HFFc6 (cell line): ENCODE measurements around the gene HMHB1. TPM values are rescaled to one million over a fixed set of nuclear protein-coding genes. Genes with fewer than 3 reads are reported as not detected.

Source experiments
- DNase-seq: peaks from one replicate; pipeline ENCODE4 v3.0.0-alpha.2; 2018
- H3K27ac Mint-ChIP-seq: 2 replicates; pipeline ENCODE4 v1.8.0; 2020; ENCODE audit warnings: mild to moderate bottlenecking, mixed read lengths
- H3K27me3 Mint-ChIP-seq: 2 replicates; pipeline ENCODE4 v1.8.0; 2021; ENCODE audit warnings: mild to moderate bottlenecking, moderate library complexity, mixed read lengths; ENCODE audit not compliant: insufficient read depth
- H3K36me3 Mint-ChIP-seq: 2 replicates; pipeline ENCODE4 v1.8.0; 2021; ENCODE audit warnings: low read depth, mixed read lengths
- H3K4me1 Mint-ChIP-seq: 2 replicates; pipeline ENCODE4 v1.8.0; 2020; ENCODE audit warnings: low read depth, mixed read lengths
- H3K4me3 Mint-ChIP-seq: 2 replicates; pipeline ENCODE4 v1.8.0; 2020; ENCODE audit warnings: mild to moderate bottlenecking, moderate library complexity, mixed read lengths
- H3K9me3 Mint-ChIP-seq: 2 replicates; pipeline ENCODE4 v1.8.0; 2020; ENCODE audit warnings: mild to moderate bottlenecking, mixed read lengths
- long read RNA-seq: library from polyadenylated mRNA; unstranded; transcript quantifications from one replicate; pipeline ENCODE4 v2.0.0, GENCODE V29; 2019
- total RNA-seq, 6 experiments: library from RNA; stranded (reverse); fragmentation: NEBNext Ultra II Directional; extraction: Animal tissue kit (Norgen Biotek cat#: 25700); gene quantifications; 2 replicates in 1 of 6; 3 replicates in 5 of 6; pipeline ENCODE4 v1.2.3, GENCODE V29; 2021
- TF ChIP-seq, protein P1 (sequence below): fragments of 200-600 bp; sonication (generic); IDR thresholded peaks from 2 replicates; pipeline ENCODE4 v1.5.0; 2021; ENCODE audit warnings: antibody characterized with exemption, mild to moderate bottlenecking

Gene HMHB1
- total RNA-seq = not detected
- long read RNA-seq = 0 reads

DNA sequence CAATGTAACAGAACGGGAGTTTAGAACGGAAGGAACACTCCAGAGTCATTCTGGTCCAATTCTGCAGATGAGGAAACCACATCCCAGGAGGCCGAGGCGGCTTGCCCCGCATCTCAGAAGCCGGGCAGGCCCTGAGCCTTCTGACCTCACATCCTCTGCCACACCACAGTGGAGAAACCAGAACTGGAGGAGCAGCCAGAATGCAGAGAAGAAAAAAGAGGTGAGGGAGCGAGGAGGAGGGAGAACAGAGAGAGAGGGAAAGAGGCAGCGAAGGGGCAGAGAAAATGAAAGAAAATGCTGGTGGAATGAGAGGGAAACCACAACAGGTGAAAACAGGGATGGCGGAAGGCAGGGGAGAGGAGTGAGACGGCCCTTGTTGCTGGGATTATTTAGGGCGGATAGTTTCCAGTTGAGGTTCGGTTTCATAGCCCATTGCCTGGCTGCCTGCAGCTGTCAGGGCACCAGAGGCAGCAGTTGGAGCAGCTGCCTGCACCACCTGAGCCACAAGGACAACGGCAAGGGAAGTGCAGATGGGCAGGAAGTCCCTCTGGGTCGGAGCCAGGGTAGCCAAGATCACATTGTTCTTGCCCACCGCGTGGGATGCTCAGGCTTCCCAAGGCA is at the start of gene HMHB1:
TSS of gene HMHB1 (plus strand) at position 77 of the 621 bp plus-strand sequence.
- H3K27ac Mint-ChIP-seq = no peak within 1 kb of the TSS
- no peaks in the 10 kb centered on the region for H3K9me3 Mint-ChIP-seq
- no peaks in the 10 kb centered on the region; the same call in 1 of the 2 replicates for H3K4me1 Mint-ChIP-seq
- H3K36me3 Mint-ChIP-seq = no peaks in the 10 kb centered on the region; the same call in 1 of the 2 replicates
- no peak for DNase-seq
- TF ChIP-seq, protein P1, sequence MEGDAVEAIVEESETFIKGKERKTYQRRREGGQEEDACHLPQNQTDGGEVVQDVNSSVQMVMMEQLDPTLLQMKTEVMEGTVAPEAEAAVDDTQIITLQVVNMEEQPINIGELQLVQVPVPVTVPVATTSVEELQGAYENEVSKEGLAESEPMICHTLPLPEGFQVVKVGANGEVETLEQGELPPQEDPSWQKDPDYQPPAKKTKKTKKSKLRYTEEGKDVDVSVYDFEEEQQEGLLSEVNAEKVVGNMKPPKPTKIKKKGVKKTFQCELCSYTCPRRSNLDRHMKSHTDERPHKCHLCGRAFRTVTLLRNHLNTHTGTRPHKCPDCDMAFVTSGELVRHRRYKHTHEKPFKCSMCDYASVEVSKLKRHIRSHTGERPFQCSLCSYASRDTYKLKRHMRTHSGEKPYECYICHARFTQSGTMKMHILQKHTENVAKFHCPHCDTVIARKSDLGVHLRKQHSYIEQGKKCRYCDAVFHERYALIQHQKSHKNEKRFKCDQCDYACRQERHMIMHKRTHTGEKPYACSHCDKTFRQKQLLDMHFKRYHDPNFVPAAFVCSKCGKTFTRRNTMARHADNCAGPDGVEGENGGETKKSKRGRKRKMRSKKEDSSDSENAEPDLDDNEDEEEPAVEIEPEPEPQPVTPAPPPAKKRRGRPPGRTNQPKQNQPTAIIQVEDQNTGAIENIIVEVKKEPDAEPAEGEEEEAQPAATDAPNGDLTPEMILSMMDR = no peak
- H3K27me3 Mint-ChIP-seq = no peaks in the 10 kb centered on the region
- H3K4me3 Mint-ChIP-seq = no peak within 1 kb of the TSS

DNA sequence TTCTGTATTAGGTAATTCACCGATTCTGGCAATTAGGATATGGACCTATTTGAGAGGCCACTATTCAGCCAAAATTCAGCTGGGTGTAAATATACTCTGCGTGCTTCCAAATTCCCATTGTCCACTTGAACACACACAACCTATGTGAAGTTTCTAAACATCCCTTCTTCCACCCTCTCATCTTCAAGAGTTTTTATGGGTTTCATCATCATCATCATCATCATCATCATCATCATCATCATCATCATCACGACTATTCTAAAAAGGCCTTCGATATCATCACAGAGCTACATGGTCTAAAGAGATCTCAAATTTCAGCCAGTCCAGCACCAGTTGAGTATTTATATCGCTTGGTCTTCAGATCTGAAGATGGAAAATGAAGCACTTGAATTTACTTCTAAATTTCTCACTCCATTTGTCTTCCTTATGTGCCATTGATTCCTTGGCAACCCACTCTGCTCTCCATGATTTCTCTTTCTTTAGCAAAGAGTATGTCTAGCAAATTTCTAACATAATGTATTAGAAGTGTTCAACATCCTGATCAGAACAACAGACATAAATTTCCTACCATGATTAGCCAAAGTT is 49.2 kb upstream of the HMHB1 start:
- Mint-ChIP-seq H3K4me3 (no peak overlapping the region), H3K9me3 (no peaks in the 10 kb centered on the region), H3K27me3 (no peaks in the 10 kb centered on the region), H3K27ac (no peak overlapping the region), H3K4me1 (peaks cover 28% of the 10 kb centered on the region), H3K36me3 (no peaks in the 10 kb centered on the region)
- no peak for DNase-seq
- TF ChIP-seq, protein P1 = no peak

DNA sequence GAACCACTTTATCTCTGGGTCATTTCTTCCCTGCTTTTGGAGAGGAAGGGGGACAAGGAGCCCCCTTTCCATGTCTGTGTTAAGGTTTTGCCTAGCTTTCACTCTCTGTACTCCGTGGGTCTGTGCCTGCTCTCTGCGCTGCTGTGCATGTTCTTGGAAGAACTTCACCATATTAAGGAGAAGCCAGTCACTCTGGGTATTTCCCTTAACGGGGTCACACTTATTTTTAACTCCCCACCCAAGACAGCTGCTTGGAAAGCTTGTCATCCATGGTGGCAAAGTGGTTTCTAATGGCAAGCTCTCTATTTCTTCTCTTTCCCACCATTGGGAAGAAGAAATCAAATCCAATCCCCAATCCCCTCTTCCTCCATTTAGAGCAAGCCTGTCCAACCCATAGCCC is 44.8 kb upstream of the HMHB1 start:
- H3K27me3 Mint-ChIP-seq = no peaks in the 10 kb centered on the region; the same call in none of the 2 replicates
- H3K27ac Mint-ChIP-seq = no peak overlapping the region
- H3K4me1 Mint-ChIP-seq = peaks cover 20% of the 10 kb centered on the region
- no peaks in the 10 kb centered on the region for H3K9me3 Mint-ChIP-seq
- no peaks in the 10 kb centered on the region for H3K36me3 Mint-ChIP-seq
- DNase-seq = no peak
- H3K4me3 Mint-ChIP-seq = no peak overlapping the region
- TF ChIP-seq, protein P1 = no peak

DNA sequence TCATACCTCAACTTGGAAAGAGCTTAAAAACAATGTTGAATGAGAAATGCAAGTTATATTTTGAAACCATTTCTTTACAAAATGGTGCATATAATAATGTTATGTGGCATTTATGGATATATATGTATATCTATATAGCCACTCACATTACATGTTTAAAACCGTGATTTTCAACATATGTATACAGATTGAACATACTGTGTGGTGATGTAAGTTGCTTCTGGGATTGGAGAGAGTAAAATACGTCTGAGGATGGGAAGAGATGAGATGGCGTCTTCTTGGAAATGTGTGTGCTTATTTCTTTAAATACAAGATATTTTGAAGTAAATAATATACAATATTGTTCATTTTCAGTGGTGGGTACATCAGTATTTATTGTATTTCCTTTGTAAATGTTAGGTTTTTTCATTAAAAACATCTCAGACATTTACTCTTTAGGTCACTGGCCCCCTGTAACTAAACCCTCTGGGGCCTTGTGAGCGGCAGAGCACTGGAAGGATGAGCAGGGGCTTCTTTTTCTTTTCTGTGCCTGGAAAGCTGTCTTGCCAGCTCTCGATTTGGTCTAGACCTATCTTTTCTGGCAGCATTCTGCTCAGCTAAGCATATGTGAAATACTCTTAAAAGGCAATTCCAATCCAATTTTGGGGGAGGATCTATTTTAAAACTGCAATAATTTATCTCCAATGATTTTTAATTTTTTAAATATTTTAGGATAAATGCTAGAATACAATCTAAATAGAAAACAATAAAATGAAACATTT is 42.8 kb upstream of the HMHB1 start:
- Mint-ChIP-seq H3K4me1 (peaks cover 29% of the 10 kb centered on the region), H3K27ac (no peak overlapping the region), H3K36me3 (no peaks in the 10 kb centered on the region), H3K9me3 (no peaks in the 10 kb centered on the region), H3K4me3 (no peak overlapping the region), H3K27me3 (no peaks in the 10 kb centered on the region; the same call in none of the 2 replicates)
- TF ChIP-seq, protein P1 = no peak
- no peak for DNase-seq

DNA sequence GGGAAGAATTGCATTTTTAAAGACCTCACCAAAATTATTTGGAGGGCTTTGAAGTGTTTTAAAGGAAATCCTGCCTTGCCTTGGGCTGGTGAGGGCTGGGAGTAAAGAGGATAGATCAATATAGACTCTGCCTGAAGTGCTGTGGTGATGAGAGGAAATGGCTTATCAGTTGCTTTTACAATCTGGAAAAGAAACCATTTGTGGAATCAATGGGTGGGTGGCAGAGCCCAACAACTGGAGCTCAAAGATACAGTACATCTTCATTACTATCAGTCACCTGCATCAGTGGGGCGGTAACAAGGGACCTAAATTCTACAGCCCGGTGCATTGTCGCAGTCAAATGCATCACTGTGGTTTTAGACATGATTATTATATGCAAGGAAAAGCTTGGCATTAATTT is 41.5 kb upstream of the HMHB1 start:
- no peak overlapping the region for H3K4me3 Mint-ChIP-seq
- H3K9me3 Mint-ChIP-seq = no peaks in the 10 kb centered on the region
- DNase-seq = no peak
- peaks cover 41% of the 10 kb centered on the region for H3K4me1 Mint-ChIP-seq
- TF ChIP-seq, protein P1 = no peak
- no peaks in the 10 kb centered on the region for H3K36me3 Mint-ChIP-seq
- no peaks in the 10 kb centered on the region; the same call in none of the 2 replicates for H3K27me3 Mint-ChIP-seq
- H3K27ac Mint-ChIP-seq = no peak overlapping the region
